ENCODE results near the gene ITGA1.

Gene ITGA1

GRCh38 chr5:52841114-52841513 lies 53.4 kb downstream of the ITGA1 start:
- TF ChIP-seq CREB5 (CRISPR knock-in tag; IDR thresholded peaks at IDR 0.05; ENCODE audit: low read depth) (no peak), PATZ1 (CRISPR knock-in tag; IDR thresholded peaks at IDR 0.05; ENCODE audit: borderline replicate concordance) (no peak), BACH2 (CRISPR knock-in tag; IDR thresholded peaks at IDR 0.05; ENCODE audit: borderline replicate concordance) (no peak)
- ATAC-seq: no peak

GRCh38 chr5:52842111-52842510 lies 54.4 kb downstream of the ITGA1 start:
- no peak for ATAC-seq
- TF ChIP-seq BACH2 (CRISPR knock-in tag; IDR thresholded peaks at IDR 0.05; ENCODE audit: borderline replicate concordance) (no peak), OSR1 (CRISPR knock-in tag; IDR thresholded peaks at IDR 0.05) (no peak), PPARA (CRISPR knock-in tag; IDR thresholded peaks at IDR 0.05; ENCODE audit: borderline replicate concordance) (no peak), ZNF8 (CRISPR knock-in tag; IDR thresholded peaks at IDR 0.05) (no peak), ZFP3 (CRISPR knock-in tag; IDR thresholded peaks at IDR 0.05) (no peak), ZNF565 (CRISPR knock-in tag; conservative IDR thresholded peaks at IDR 0.05; ENCODE audit: low read depth) (no peak), SNAI2 (CRISPR knock-in tag; IDR thresholded peaks at IDR 0.05) (no peak), ESRRG (CRISPR knock-in tag; IDR thresholded peaks at IDR 0.05) (no peak), TOX (CRISPR knock-in tag; IDR thresholded peaks at IDR 0.05; ENCODE audit: borderline replicate concordance) (no peak), ARNTL (CRISPR knock-in tag; IDR thresholded peaks at IDR 0.05; ENCODE audit: borderline replicate concordance, low read depth) (no peak), CSDC2 (CRISPR knock-in tag; IDR thresholded peaks at IDR 0.05) (no peak), TCF4 (CRISPR knock-in tag; IDR thresholded peaks at IDR 0.05; ENCODE audit: borderline replicate concordance) (no peak)
- TF ChIP-seq, protein P1, sequence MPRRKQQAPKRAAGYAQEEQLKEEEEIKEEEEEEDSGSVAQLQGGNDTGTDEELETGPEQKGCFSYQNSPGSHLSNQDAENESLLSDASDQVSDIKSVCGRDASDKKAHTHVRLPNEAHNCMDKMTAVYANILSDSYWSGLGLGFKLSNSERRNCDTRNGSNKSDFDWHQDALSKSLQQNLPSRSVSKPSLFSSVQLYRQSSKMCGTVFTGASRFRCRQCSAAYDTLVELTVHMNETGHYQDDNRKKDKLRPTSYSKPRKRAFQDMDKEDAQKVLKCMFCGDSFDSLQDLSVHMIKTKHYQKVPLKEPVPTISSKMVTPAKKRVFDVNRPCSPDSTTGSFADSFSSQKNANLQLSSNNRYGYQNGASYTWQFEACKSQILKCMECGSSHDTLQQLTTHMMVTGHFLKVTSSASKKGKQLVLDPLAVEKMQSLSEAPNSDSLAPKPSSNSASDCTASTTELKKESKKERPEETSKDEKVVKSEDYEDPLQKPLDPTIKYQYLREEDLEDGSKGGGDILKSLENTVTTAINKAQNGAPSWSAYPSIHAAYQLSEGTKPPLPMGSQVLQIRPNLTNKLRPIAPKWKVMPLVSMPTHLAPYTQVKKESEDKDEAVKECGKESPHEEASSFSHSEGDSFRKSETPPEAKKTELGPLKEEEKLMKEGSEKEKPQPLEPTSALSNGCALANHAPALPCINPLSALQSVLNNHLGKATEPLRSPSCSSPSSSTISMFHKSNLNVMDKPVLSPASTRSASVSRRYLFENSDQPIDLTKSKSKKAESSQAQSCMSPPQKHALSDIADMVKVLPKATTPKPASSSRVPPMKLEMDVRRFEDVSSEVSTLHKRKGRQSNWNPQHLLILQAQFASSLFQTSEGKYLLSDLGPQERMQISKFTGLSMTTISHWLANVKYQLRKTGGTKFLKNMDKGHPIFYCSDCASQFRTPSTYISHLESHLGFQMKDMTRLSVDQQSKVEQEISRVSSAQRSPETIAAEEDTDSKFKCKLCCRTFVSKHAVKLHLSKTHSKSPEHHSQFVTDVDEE (CRISPR knock-in tag; IDR thresholded peaks at IDR 0.05): no peak
- TF ChIP-seq, protein P2, sequence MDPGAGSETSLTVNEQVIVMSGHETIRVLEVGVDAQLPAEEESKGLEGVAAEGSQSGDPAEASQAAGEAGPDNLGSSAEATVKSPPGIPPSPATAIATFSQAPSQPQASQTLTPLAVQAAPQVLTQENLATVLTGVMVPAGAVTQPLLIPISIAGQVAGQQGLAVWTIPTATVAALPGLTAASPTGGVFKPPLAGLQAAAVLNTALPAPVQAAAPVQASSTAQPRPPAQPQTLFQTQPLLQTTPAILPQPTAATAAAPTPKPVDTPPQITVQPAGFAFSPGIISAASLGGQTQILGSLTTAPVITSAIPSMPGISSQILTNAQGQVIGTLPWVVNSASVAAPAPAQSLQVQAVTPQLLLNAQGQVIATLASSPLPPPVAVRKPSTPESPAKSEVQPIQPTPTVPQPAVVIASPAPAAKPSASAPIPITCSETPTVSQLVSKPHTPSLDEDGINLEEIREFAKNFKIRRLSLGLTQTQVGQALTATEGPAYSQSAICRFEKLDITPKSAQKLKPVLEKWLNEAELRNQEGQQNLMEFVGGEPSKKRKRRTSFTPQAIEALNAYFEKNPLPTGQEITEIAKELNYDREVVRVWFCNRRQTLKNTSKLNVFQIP (CRISPR knock-in tag; IDR thresholded peaks at IDR 0.05; ENCODE audit: borderline replicate concordance, low read depth): no peak
- TF ChIP-seq, protein P3, sequence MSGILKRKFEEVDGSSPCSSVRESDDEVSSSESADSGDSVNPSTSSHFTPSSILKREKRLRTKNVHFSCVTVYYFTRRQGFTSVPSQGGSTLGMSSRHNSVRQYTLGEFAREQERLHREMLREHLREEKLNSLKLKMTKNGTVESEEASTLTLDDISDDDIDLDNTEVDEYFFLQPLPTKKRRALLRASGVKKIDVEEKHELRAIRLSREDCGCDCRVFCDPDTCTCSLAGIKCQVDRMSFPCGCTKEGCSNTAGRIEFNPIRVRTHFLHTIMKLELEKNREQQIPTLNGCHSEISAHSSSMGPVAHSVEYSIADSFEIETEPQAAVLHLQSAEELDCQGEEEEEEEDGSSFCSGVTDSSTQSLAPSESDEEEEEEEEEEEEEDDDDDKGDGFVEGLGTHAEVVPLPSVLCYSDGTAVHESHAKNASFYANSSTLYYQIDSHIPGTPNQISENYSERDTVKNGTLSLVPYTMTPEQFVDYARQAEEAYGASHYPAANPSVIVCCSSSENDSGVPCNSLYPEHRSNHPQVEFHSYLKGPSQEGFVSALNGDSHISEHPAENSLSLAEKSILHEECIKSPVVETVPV (CRISPR knock-in tag; IDR thresholded peaks at IDR 0.05): no peak

DNA sequence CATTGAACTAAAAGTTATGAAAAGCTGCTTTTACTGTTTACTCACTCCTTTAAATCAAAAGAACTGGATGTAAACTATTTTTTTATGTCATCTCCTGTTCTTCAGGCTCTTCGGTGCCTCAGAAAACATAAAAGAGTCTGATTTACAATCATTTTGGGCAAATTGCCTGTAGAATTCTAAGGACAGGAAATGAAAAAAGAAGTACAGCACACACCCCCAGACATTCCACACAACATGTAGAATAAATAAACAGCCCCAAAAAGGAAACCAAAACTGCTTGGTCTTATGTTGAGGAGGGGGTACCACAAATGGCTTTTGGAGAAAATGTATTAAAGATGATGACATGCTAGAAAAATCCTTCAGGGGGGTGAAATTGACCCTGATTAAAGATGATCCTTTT lies 57.2 kb downstream of the ITGA1 start:
- ATAC-seq: no peak
- TF ChIP-seq ZNF8 (CRISPR knock-in tag; IDR thresholded peaks at IDR 0.05): no peak
- TF ChIP-seq RARB (CRISPR knock-in tag; IDR thresholded peaks at IDR 0.05): no peak
- no peak for TF ChIP-seq OSR1 (CRISPR knock-in tag; IDR thresholded peaks at IDR 0.05)
- no peak for TF ChIP-seq ARNTL (CRISPR knock-in tag; IDR thresholded peaks at IDR 0.05; ENCODE audit: borderline replicate concordance, low read depth)
- no peak for TF ChIP-seq ZNF70 (CRISPR knock-in tag; IDR thresholded peaks at IDR 0.05)
- no peak for TF ChIP-seq PPARA (CRISPR knock-in tag; IDR thresholded peaks at IDR 0.05; ENCODE audit: borderline replicate concordance)
- no peak for TF ChIP-seq CREB5 (CRISPR knock-in tag; IDR thresholded peaks at IDR 0.05; ENCODE audit: low read depth)
- TF ChIP-seq, protein P2 (CRISPR knock-in tag; IDR thresholded peaks at IDR 0.05; ENCODE audit: borderline replicate concordance, low read depth): no peak
- TF ChIP-seq, protein P1 (CRISPR knock-in tag; IDR thresholded peaks at IDR 0.05): no peak
- TF ChIP-seq BACH2 (CRISPR knock-in tag; IDR thresholded peaks at IDR 0.05; ENCODE audit: borderline replicate concordance): no peak
- TF ChIP-seq ISL1 (CRISPR knock-in tag; IDR thresholded peaks at IDR 0.05): no peak
- TF ChIP-seq ESRRG (CRISPR knock-in tag; IDR thresholded peaks at IDR 0.05): no peak
- no peak for TF ChIP-seq GLIS3 (CRISPR knock-in tag; IDR thresholded peaks at IDR 0.05)
- no peak for TF ChIP-seq TCF4 (CRISPR knock-in tag; IDR thresholded peaks at IDR 0.05; ENCODE audit: borderline replicate concordance)
- no peak for TF ChIP-seq ZNF565 (CRISPR knock-in tag; conservative IDR thresholded peaks at IDR 0.05; ENCODE audit: low read depth)
- TF ChIP-seq CSDC2 (CRISPR knock-in tag; IDR thresholded peaks at IDR 0.05): no peak
- TF ChIP-seq ZC3H10 (CRISPR knock-in tag; IDR thresholded peaks at IDR 0.05): no peak

All from SK-N-SH treated with all-trans-retinoic acid at 6 μM for 48 hours (cell line).